WI38 (cell line): Measurements from ENCODE around the gene FLAD1.

Experiments
- H3K4me3 ChIP-seq: 2 replicates; pipeline ENCODE4 v1.5.1; 2011; ENCODE audit warnings: low read depth, mild to moderate bottlenecking, control low read depth, low read length
- CTCF ChIP-seq: IDR thresholded peaks from 2 replicates; pipeline ENCODE4 v1.5.1; 2012; ENCODE audit warnings: low read depth, mild to moderate bottlenecking, control low read depth, low read length

The FLAD1 gene

GRCh38 chr1:155009221-155009711 lies 26.1 kb downstream of the FLAD1 start:
- no peak overlapping the region for H3K4me3 ChIP-seq
- no peak for TF ChIP-seq CTCF

- TF ChIP-seq CTCF, result no peak
- H3K4me3 ChIP-seq, result no peak overlapping the region
These were observed 26.6 kb downstream of the FLAD1 start for GRCh38 chr1:155009742-155010141.

GRCh38 chr1:155010211-155010918 lies 27.2 kb downstream of the FLAD1 start:
- no peak overlapping the region for H3K4me3 ChIP-seq
- TF ChIP-seq CTCF, result no peak

GRCh38 chr1:155011004-155011416 lies 27.9 kb downstream of the FLAD1 start:
- TF ChIP-seq CTCF, result no peak
- H3K4me3 ChIP-seq, result no peak overlapping the region

GRCh38 chr1:155011437-155012025 lies 28.4 kb downstream of the FLAD1 start:
- no peak overlapping the region for H3K4me3 ChIP-seq
- TF ChIP-seq CTCF, result no peak

- TF ChIP-seq CTCF, result no peak
- H3K4me3 ChIP-seq, result no peak overlapping the region
These were observed 28.9 kb downstream of the FLAD1 start for GRCh38 chr1:155012026-155012546.

- no peak overlapping the region for H3K4me3 ChIP-seq
These were observed 29.8 kb downstream of the FLAD1 start for GRCh38 chr1:155012776-155013602.

More at GRCh38 chr1:155012776-155013602, 29.8 kb downstream of the FLAD1 start:
- TF ChIP-seq CTCF, result no peak
